SK-N-SH (cell line): ENCODE data around the gene MLXIP. TPM values are rescaled to one million over a fixed set of nuclear protein-coding genes. Genes with fewer than 3 reads are reported as not detected.

Source experiments
- CTCF ChIA-PET: fragments of 300-600, 350-600 bp; formaldehyde crosslinking; extraction: SDS; loops from one replicate; lab custom pipeline; 2021; lab: Yijun Ruan, JAX
- POLR2A ChIA-PET: fragments of 350-600 bp; sonication (Branson Sonifier 250); formaldehyde crosslinking; extraction: SDS; loops from one replicate; lab custom pipeline; 2020; ENCODE audit warnings: antibody characterized with exemption, inconsistent platforms; lab: Yijun Ruan, JAX
- DNase-seq: peaks from one replicate; pipeline ENCODE4 v3.0.0; 2012
- H2AFZ ChIP-seq: fragments of 200-600 bp; sonication (generic); 2 replicates; pipeline ENCODE4 v1.8.1; 2016; ENCODE audit warnings: antibody characterized with exemption, mild to moderate bottlenecking, low read depth
- H3F3A ChIP-seq: fragments of 200-600 bp; sonication (generic); replicated peaks from 2 replicates; pipeline ENCODE3; 2016; ENCODE audit warnings: antibody characterized with exemption, mild to moderate bottlenecking; ENCODE audit not compliant: insufficient read depth
- H3K27ac ChIP-seq, 2 experiments: fragments of 200-500 bp in 1 of 2; fragments of 200-600 bp in 1 of 2; sonication (Bioruptor generic) in 1 of 2; sonication (generic), shearing (Covaris generic) in 1 of 2; 2 replicates each; pipeline versions ENCODE4 v1.5.1 to v1.6.1; 2014 to 2016; ENCODE audit warnings: low read depth in 2 of 2, inconsistent platforms in 1 of 2, low read length in 1 of 2, mild to moderate bottlenecking in 1 of 2, mixed read lengths in 1 of 2
- H3K27me3 ChIP-seq: fragments of 200-600 bp; sonication (generic), shearing (Covaris generic); 2 replicates; pipeline ENCODE4 v1.6.1; 2016; ENCODE audit warnings: mixed run types; ENCODE audit not compliant: insufficient read depth
- H3K36me3 ChIP-seq, 2 experiments: fragments of 200-500 bp in 1 of 2; fragments of 200-600 bp in 1 of 2; sonication (Bioruptor generic) in 1 of 2; sonication (generic) in 1 of 2; replicated peaks in 1 of 2; 2 replicates each; pipeline versions ENCODE3 to v1.5.1; 2014 to 2016; ENCODE audit warnings: low read length in 1 of 2, mild to moderate bottlenecking in 1 of 2; ENCODE audit not compliant: insufficient read depth in 2 of 2, control insufficient read depth in 1 of 2
- H3K4me1 ChIP-seq, 2 experiments: fragments of 200-500 bp in 1 of 2; fragments of 200-600 bp in 1 of 2; sonication (Bioruptor generic) in 1 of 2; sonication (generic), shearing (Covaris generic) in 1 of 2; 2 replicates each; pipeline versions ENCODE4 v1.5.1 to v1.6.1; 2014 to 2016; ENCODE audit warnings: low read depth in 1 of 2, low read length in 1 of 2, mixed run types in 1 of 2; ENCODE audit not compliant: insufficient read depth in 2 of 2, control insufficient read depth in 1 of 2
- H3K4me2 ChIP-seq: fragments of 200-600 bp; sonication (generic), shearing (Covaris generic); 2 replicates; pipeline ENCODE4 v1.6.1; 2017; ENCODE audit warnings: mixed run types
- H3K4me3 ChIP-seq, 2 experiments: fragments of 200-500 bp in 1 of 2; fragments of 200-600 bp in 1 of 2; sonication (Bioruptor generic) in 1 of 2; sonication (generic), shearing (Covaris generic) in 1 of 2; 2 replicates each; pipeline versions ENCODE4 v1.5.1 to v1.8.1; 2014 to 2016; ENCODE audit warnings: low read depth in 2 of 2, inconsistent platforms in 1 of 2, low read length in 1 of 2, mild to moderate bottlenecking in 1 of 2, mixed read lengths in 1 of 2, moderate library complexity in 1 of 2
- H3K79me2 ChIP-seq: fragments of 200-600 bp; sonication (generic); 2 replicates; pipeline ENCODE4 v1.8.1; 2017; ENCODE audit warnings: mild to moderate bottlenecking; ENCODE audit not compliant: insufficient read depth
- H3K9ac ChIP-seq: fragments of 200-600 bp; sonication (generic); 2 replicates; pipeline ENCODE4 v1.6.1; 2017; ENCODE audit warnings: mixed run types
- H3K9me2 ChIP-seq: fragments of 200-600 bp; sonication (generic); 2 replicates; pipeline ENCODE4 v1.6.1; 2017; ENCODE audit warnings: mixed run types
- H3K9me3 ChIP-seq: fragments of 200-600 bp; sonication (generic); 2 replicates; pipeline ENCODE4 v1.6.1; 2017; ENCODE audit warnings: mixed run types, mild to moderate bottlenecking, moderate library complexity
- H4K20me1 ChIP-seq: fragments of 200-600 bp; sonication (generic); 2 replicates; pipeline ENCODE4 v1.6.1; 2017; ENCODE audit warnings: mild to moderate bottlenecking, mixed run types; ENCODE audit not compliant: insufficient read depth
- CHD2 ChIP-seq: fragments of 150-350 bp; IDR thresholded peaks from 2 replicates; pipeline ENCODE4 v1.6.1; 2018; ENCODE audit warnings: low read length; ENCODE audit not compliant: partially characterized antibody
- EP300 ChIP-seq, 2 experiments: IDR thresholded peaks; 2 replicates each; pipeline versions ENCODE4 v1.4.0 to v1.6.1; 2012; ENCODE audit warnings: borderline replicate concordance in 1 of 2, low read depth in 1 of 2, low read length in 1 of 2
- EZH2phosphoT487 ChIP-seq: fragments of 200-600 bp; sonication (generic); IDR thresholded peaks from 2 replicates; pipeline ENCODE4 v1.6.1; 2017; ENCODE audit warnings: low read depth, mixed run types, mild to moderate bottlenecking, antibody characterized with exemption, moderate library complexity, borderline replicate concordance
- FOSL2 ChIP-seq: IDR thresholded peaks from 2 replicates; pipeline ENCODE4 v1.4.0; 2012; ENCODE audit warnings: low read depth, mild to moderate bottlenecking, moderate library complexity, borderline replicate concordance
- FOXJ3 ChIP-seq: sonication (generic); formaldehyde crosslinking; IDR thresholded peaks from 2 replicates; pipeline ENCODE4 v1.5.1; 2020; ENCODE audit warnings: mild to moderate bottlenecking, missing genetic modification reagents
- GATA2 ChIP-seq: sonication (generic); formaldehyde crosslinking; IDR thresholded peaks from 2 replicates; pipeline ENCODE4 v1.5.0; 2020; ENCODE audit warnings: mild to moderate bottlenecking, missing genetic modification reagents
- JUND ChIP-seq: IDR thresholded peaks from 2 replicates; pipeline ENCODE4 v1.4.0; 2012
- NRF1 ChIP-seq: IDR thresholded peaks from 2 replicates; pipeline ENCODE4 v1.6.1; 2012; ENCODE audit warnings: low read depth, mild to moderate bottlenecking, low read length
- RAD21 ChIP-seq: IDR thresholded peaks from 2 replicates; pipeline ENCODE4 v1.6.1; 2012; ENCODE audit warnings: mild to moderate bottlenecking, low read length
- SMC3 ChIP-seq: IDR thresholded peaks from 2 replicates; pipeline ENCODE4 v1.6.1; 2012; ENCODE audit warnings: low read depth, low read length, improper control_type of control experiment
- USF1 ChIP-seq: IDR thresholded peaks from 2 replicates; pipeline ENCODE4 v1.4.0; 2012; ENCODE audit warnings: low read depth, borderline replicate concordance
- ZBTB33 ChIP-seq: IDR thresholded peaks from 2 replicates; pipeline ENCODE4 v1.4.0; 2012; ENCODE audit warnings: low read depth, borderline replicate concordance
- WGBS: methylation state at CpG from one replicate; pipeline ENCODE4 v1.1.6; 2017; ENCODE audit warnings: low lambda C conversion rate; 5-methylcytosine and 5-hydroxymethylcytosine counted together
- polyA plus RNA-seq, 3 experiments: library from polyadenylated mRNA; depleted of rRNA; stranded (reverse); fragments of >200 nt; gene quantifications; 2 replicates each; pipeline ENCODE4 v1.2.3, GENCODE V29; 2012
- TF ChIP-seq, protein P1 (sequence below): fragments of 200-600 bp; sonication (generic); IDR thresholded peaks from 2 replicates; pipeline ENCODE4 v1.6.1; 2017; ENCODE audit warnings: antibody characterized with exemption, mild to moderate bottlenecking, moderate library complexity

MLXIP gene
- polyA plus RNA-seq, 1 of the 3 experiments (the other 2 are of a cell fraction) = 11.0 TPM

GRCh38 chr12:122159882-122160281 is 81.3 kb downstream of the MLXIP start:
- H3K4me3 ChIP-seq = no peak overlapping the region
- H3K9me2 ChIP-seq = no peaks in the 10 kb centered on the region
- no peaks in the 10 kb centered on the region for H4K20me1 ChIP-seq
- WGBS = 76% methylated on average over 4 of the region's 4 CpGs
- no peak overlapping the region for H2AFZ ChIP-seq
- H3K9me3 ChIP-seq = no peaks in the 10 kb centered on the region
- H3K36me3 ChIP-seq = no peaks in the 10 kb centered on the region
- no peak overlapping the region for H3K27ac ChIP-seq
- TF ChIP-seq EP300 (IDR thresholded peaks at IDR 0.05; ENCODE audit: borderline replicate concordance in 1 of 2, low read depth in 1 of 2, low read length in 1 of 2) = no peak
- peak; percentile 49 for TF ChIP-seq RAD21
- peak; percentile 36; the same call in 1 of the 2 replicates for TF ChIP-seq GATA2
- TF ChIP-seq SMC3 = 0 out of 2 replicates have a peak, but pooled peaks have one; percentile 10
- TF ChIP-seq, all 33 proteins: peak for 3
- Histone ChIP-seq H3K27me3 (no peaks in the 10 kb centered on the region), H3K79me2 (no peaks in the 10 kb centered on the region), H3K4me1 (peaks cover 0 to 3% of the 10 kb centered on the region in 2 experiments; a peak in 1 of 4 replicates), H3K4me2 (no peak overlapping the region), H3K9ac (no peak overlapping the region), H3F3A (no peaks in the 10 kb centered on the region)
- ChIA-PET CTCF (interaction anchor here (1.0 to 3.4 kb wide), 4 partner anchors 27 to 129 kb away, joined by 3 to 21 read pairs (median 4); no protein-coding TSS in a partner anchor), POLR2A (no interaction called here)
- DNase-seq = peak; percentile 27

DNA sequence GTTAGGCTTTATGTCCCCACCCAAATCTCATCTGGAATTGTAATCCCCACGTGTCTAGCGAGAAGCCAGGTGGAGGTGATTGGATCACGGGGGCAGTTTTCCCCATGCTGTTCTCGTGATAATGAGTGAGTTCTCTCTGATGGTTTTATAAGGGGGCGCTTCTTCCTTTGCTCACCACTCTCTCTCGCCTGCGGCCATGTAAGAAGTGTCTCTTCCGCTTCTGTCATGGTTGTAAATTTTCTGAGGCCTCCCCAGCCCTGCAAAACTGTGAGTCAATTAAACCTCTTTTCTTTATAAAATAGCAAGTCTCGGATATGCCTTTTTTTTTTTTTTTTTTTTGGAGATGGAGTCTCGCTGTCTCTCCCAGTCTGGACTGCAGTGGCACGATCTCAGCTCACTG is 82.2 kb downstream of the MLXIP start:
- no peak for TF ChIP-seq FOSL2
- no peak for TF ChIP-seq USF1
- no peak for TF ChIP-seq NRF1
- no peak for TF ChIP-seq JUND
- no peak for TF ChIP-seq EP300 (IDR thresholded peaks at IDR 0.05; ENCODE audit: borderline replicate concordance in 1 of 2, low read depth in 1 of 2, low read length in 1 of 2)
- no peak for TF ChIP-seq EZH2phosphoT487
- no peak for TF ChIP-seq FOXJ3 (CRISPR knock-in tag)
- no peak for TF ChIP-seq CHD2
- TF ChIP-seq, protein P1, sequence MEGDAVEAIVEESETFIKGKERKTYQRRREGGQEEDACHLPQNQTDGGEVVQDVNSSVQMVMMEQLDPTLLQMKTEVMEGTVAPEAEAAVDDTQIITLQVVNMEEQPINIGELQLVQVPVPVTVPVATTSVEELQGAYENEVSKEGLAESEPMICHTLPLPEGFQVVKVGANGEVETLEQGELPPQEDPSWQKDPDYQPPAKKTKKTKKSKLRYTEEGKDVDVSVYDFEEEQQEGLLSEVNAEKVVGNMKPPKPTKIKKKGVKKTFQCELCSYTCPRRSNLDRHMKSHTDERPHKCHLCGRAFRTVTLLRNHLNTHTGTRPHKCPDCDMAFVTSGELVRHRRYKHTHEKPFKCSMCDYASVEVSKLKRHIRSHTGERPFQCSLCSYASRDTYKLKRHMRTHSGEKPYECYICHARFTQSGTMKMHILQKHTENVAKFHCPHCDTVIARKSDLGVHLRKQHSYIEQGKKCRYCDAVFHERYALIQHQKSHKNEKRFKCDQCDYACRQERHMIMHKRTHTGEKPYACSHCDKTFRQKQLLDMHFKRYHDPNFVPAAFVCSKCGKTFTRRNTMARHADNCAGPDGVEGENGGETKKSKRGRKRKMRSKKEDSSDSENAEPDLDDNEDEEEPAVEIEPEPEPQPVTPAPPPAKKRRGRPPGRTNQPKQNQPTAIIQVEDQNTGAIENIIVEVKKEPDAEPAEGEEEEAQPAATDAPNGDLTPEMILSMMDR = no peak
- TF ChIP-seq ZBTB33 = no peak
- TF ChIP-seq, all 33 proteins: peak for 0
- H3K4me1 ChIP-seq = no peaks in the 10 kb centered on the region; a peak in 1 of 4 replicates
- H3F3A ChIP-seq = no peaks in the 10 kb centered on the region
- ChIA-PET CTCF (no interaction called here), POLR2A (no interaction called here)
- H3K36me3 ChIP-seq = no peaks in the 10 kb centered on the region
- no peak overlapping the region for H3K4me2 ChIP-seq
- no peaks in the 10 kb centered on the region for H3K9me3 ChIP-seq
- no peaks in the 10 kb centered on the region for H4K20me1 ChIP-seq
- no peaks in the 10 kb centered on the region for H3K9me2 ChIP-seq
- H2AFZ ChIP-seq = no peak overlapping the region
- no peak overlapping the region for H3K4me3 ChIP-seq
- H3K27ac ChIP-seq = no peak overlapping the region
- no peak overlapping the region for H3K9ac ChIP-seq
- no peaks in the 10 kb centered on the region for H3K79me2 ChIP-seq
- no peaks in the 10 kb centered on the region for H3K27me3 ChIP-seq
- no peak for DNase-seq
- 83% methylated on average over 11 of the region's 11 CpGs for WGBS
